Fibroblast of lung (primary cell): ENCODE measurements around the gene DNAL4. TPM values are rescaled to one million over a fixed set of nuclear protein-coding genes. Genes with fewer than 3 reads are reported as not detected.

Source experiments
- DNase-seq, 2 donors: peaks; one replicate each; pipeline versions ENCODE4 v3.0.0 to v3.0.0-alpha.2; 2010; ENCODE audit warnings: low read depth in 2 of 2
- H2AFZ ChIP-seq: 2 replicates; pipeline ENCODE4 v1.5.1; 2012; ENCODE audit warnings: low read length, control low read depth, inconsistent platforms
- H3K27ac ChIP-seq: 2 replicates; pipeline ENCODE4 v1.5.1; 2011; ENCODE audit warnings: low read length, control low read depth; ENCODE audit not compliant: insufficient read depth
- H3K27me3 ChIP-seq: 2 replicates; pipeline ENCODE4 v1.5.1; 2011; ENCODE audit warnings: mild to moderate bottlenecking, low read length; ENCODE audit not compliant: control insufficient read depth, insufficient read depth
- H3K36me3 ChIP-seq: 2 replicates; pipeline ENCODE4 v1.5.1; 2011; ENCODE audit warnings: low read length; ENCODE audit not compliant: control insufficient read depth, insufficient read depth
- H3K4me1 ChIP-seq: 2 replicates; pipeline ENCODE4 v1.5.1; 2011; ENCODE audit warnings: low read length; ENCODE audit not compliant: control insufficient read depth, insufficient read depth; ENCODE audit errors: extremely low read depth
- H3K4me2 ChIP-seq: 2 replicates; pipeline ENCODE4 v1.5.1; 2011; ENCODE audit warnings: low read length, control low read depth; ENCODE audit not compliant: insufficient read depth; ENCODE audit errors: extremely low read depth
- H3K4me3 ChIP-seq, 4 experiments: fragments of 200-600 bp in 1 of 4; sonication (generic) in 1 of 4; replicated peaks in 1 of 4; 2 replicates each; pipeline ENCODE4 v1.5.1; 2011 to 2016; ENCODE audit warnings: low read length in 4 of 4, low read depth in 3 of 4, mild to moderate bottlenecking in 3 of 4, control low read depth in 2 of 4, inconsistent platforms in 1 of 4, mixed read lengths in 1 of 4; ENCODE audit not compliant: insufficient read depth in 1 of 4; ENCODE audit errors: control extremely low read depth in 1 of 4
- H3K79me2 ChIP-seq: 2 replicates; pipeline ENCODE4 v1.5.1; 2012; ENCODE audit warnings: mild to moderate bottlenecking, low read length, inconsistent platforms; ENCODE audit not compliant: control insufficient read depth, insufficient read depth
- H3K9ac ChIP-seq: 2 replicates; pipeline ENCODE4 v1.5.1; 2011; ENCODE audit warnings: mild to moderate bottlenecking, low read length, control low read depth; ENCODE audit not compliant: insufficient read depth
- H3K9me3 ChIP-seq: 2 replicates; pipeline ENCODE4 v1.5.1; 2012; ENCODE audit warnings: low read depth, low read length; ENCODE audit not compliant: control insufficient read depth, insufficient read depth
- H4K20me1 ChIP-seq: 2 replicates; pipeline ENCODE4 v1.5.1; 2011; ENCODE audit warnings: low read length; ENCODE audit not compliant: control insufficient read depth, insufficient read depth; ENCODE audit errors: extremely low read depth
- EZH2 ChIP-seq: IDR thresholded peaks from 2 replicates; pipeline ENCODE4 v1.5.1; 2012; ENCODE audit warnings: low read length, control low read depth, mild to moderate bottlenecking; ENCODE audit errors: missing control alignments
- polyA minus RNA-seq: library from RNA; depleted of rRNA, polyadenylated mRNA; stranded (reverse); fragments of >200 nt; gene quantifications from 2 replicates; pipeline ENCODE4 v1.2.3, GENCODE V29; 2011; ENCODE audit warnings: low replicate concordance
- polyA plus RNA-seq, 2 donors: library from polyadenylated mRNA; depleted of rRNA in 1 of 2; stranded (reverse) in 1 of 2; unstranded in 1 of 2; fragments of >200 nt; gene quantifications; 2 replicates each; pipeline ENCODE4 v1.2.1, GENCODE V29; 2011 to 2012; ENCODE audit warnings: missing spikeins in 1 of 2
- total RNA-seq: library from RNA; depleted of rRNA; stranded (reverse); fragments of >200 nt; gene quantifications from 2 replicates; pipeline ENCODE4 v1.2.1, GENCODE V29; 2014
- TF ChIP-seq, protein P1 (sequence below), 2 donors: IDR thresholded peaks in 1 of 2; conservative IDR thresholded peaks in 1 of 2; 1 replicate in 1 of 2; 2 replicates in 1 of 2; pipeline ENCODE4 v1.5.1; 2011 to 2012; ENCODE audit warnings: low read length in 2 of 2, control low read depth in 1 of 2, inconsistent platforms in 1 of 2, low read depth in 1 of 2, mild to moderate bottlenecking in 1 of 2

The DNAL4 gene, protein sequence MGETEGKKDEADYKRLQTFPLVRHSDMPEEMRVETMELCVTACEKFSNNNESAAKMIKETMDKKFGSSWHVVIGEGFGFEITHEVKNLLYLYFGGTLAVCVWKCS
- 23.4 and 25.1 TPM in 2 replicates for total RNA-seq
- polyA plus RNA-seq = 9.0 and 13.3 TPM in 2 replicates
- polyA plus RNA-seq (2012) = 9.3 and 9.9 TPM in 2 replicates
- 17.9 and 18.1 TPM in 2 replicates for polyA minus RNA-seq

DNA sequence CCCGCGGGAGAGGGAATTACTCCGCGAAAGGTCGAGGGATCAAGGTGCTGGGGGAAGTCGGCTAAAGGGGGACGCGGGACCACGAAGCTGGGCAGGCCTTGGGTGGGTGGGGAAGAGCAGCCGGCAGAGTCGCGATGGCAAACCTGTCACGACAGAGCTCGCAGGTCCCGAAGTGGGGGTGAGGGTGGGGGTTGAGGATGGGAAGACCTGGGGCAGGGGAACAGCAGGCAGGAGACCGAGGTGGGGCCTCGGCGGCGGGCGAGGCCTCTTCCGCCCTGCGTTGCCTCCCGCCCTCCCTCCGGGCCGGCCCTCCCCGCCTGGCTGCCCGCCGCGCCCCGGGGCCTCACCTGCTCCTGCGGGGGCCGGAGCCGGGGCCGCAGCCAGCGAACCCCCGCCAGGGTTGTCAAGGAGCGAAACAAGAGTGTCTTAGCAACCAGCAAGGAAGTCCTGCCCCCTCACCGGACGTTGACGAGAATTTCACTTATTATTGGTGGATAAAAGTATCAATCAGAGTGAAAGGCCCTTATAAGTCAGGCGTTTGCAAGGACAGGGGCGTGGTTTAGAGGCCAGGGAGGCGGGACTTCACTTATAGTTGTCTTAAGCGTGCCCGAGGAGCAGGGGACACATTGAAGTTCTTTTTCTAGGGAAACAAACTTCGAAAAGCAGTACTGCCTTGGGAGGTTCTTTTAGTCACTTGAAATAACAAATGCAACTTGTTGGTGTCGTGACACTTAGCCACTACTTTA is at the start of gene DNAL4:
TSS of gene DNAL4 (minus strand) at position 423 of the 746 bp plus-strand sequence. CDS start 11,412 bp downstream, outside the sequence.
- DNase-seq = peak; percentile 98 to 99
- H3K4me1 ChIP-seq = peaks cover 9% of the 10 kb centered on the region
- H3K4me3 ChIP-seq = peak within 1 kb of the TSS; percentile 78 to 94 (median 84)
- TF ChIP-seq, protein P1, sequence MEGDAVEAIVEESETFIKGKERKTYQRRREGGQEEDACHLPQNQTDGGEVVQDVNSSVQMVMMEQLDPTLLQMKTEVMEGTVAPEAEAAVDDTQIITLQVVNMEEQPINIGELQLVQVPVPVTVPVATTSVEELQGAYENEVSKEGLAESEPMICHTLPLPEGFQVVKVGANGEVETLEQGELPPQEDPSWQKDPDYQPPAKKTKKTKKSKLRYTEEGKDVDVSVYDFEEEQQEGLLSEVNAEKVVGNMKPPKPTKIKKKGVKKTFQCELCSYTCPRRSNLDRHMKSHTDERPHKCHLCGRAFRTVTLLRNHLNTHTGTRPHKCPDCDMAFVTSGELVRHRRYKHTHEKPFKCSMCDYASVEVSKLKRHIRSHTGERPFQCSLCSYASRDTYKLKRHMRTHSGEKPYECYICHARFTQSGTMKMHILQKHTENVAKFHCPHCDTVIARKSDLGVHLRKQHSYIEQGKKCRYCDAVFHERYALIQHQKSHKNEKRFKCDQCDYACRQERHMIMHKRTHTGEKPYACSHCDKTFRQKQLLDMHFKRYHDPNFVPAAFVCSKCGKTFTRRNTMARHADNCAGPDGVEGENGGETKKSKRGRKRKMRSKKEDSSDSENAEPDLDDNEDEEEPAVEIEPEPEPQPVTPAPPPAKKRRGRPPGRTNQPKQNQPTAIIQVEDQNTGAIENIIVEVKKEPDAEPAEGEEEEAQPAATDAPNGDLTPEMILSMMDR (conservative IDR thresholded peaks at IDR 0.05 in 1 of 2, IDR thresholded peaks at IDR 0.05 in 1 of 2; ENCODE audit: low read depth in 1 of 2, low read length in 2 of 2) = no peak
- no peak for TF ChIP-seq EZH2
- peak within 1 kb of the TSS; percentile 87 for H3K27ac ChIP-seq
- H3K36me3 ChIP-seq = peaks cover 2% of the 10 kb centered on the region
- peaks cover 4% of the 10 kb centered on the region for H3K79me2 ChIP-seq
- H3K4me2 ChIP-seq = peak within 1 kb of the TSS; percentile 96
- H3K9me3 ChIP-seq = no peaks in the 10 kb centered on the region
- no peaks in the 10 kb centered on the region for H4K20me1 ChIP-seq
- H3K9ac ChIP-seq = peak within 1 kb of the TSS; percentile 86
- H2AFZ ChIP-seq = peak within 1 kb of the TSS; percentile 65
- peaks cover 5% of the 10 kb centered on the region for H3K27me3 ChIP-seq

DNA sequence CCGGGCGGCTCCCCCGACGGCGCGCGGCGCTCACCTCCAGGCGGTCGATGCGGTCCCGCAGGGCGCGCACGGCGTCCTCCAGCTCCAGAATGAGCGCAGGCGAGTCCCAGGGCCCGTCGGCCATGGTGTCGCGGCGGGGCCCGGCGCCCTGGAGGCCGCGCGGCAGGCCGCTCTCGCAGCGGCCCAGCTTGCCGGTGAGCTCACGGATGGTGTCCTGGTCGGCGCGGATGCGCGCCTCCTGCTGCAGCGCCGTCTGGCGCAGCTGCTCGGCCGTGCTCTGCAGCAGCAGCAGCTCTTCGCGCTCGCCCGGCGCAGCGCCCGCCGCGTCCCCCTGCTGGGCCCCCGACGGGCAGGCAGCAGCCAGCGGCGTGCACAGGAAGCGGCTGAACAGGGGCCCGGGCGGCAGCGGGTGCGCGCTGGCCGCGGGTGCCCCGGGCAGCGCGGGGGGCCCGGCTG is 49.3 kb upstream of the DNAL4 start:
- Histone ChIP-seq H3K9ac (no peak overlapping the region), H3K36me3 (no peaks in the 10 kb centered on the region), H4K20me1 (no peaks in the 10 kb centered on the region), H3K4me2 (no peak overlapping the region), H3K4me3 (peak overlapping the region in 1 of 4 experiments; percentile 28), H2AFZ (no peak overlapping the region), H3K27ac (no peak overlapping the region), H3K27me3 (peaks cover 29% of the 10 kb centered on the region), H3K4me1 (no peaks in the 10 kb centered on the region), H3K9me3 (no peaks in the 10 kb centered on the region), H3K79me2 (no peaks in the 10 kb centered on the region)
- DNase-seq = peak; percentile 83
- TF ChIP-seq EZH2 = no peak
- TF ChIP-seq, protein P1 (conservative IDR thresholded peaks at IDR 0.05 in 1 of 2, IDR thresholded peaks at IDR 0.05 in 1 of 2; ENCODE audit: low read depth in 1 of 2, low read length in 2 of 2) = peak; percentile 6 to 23

DNA sequence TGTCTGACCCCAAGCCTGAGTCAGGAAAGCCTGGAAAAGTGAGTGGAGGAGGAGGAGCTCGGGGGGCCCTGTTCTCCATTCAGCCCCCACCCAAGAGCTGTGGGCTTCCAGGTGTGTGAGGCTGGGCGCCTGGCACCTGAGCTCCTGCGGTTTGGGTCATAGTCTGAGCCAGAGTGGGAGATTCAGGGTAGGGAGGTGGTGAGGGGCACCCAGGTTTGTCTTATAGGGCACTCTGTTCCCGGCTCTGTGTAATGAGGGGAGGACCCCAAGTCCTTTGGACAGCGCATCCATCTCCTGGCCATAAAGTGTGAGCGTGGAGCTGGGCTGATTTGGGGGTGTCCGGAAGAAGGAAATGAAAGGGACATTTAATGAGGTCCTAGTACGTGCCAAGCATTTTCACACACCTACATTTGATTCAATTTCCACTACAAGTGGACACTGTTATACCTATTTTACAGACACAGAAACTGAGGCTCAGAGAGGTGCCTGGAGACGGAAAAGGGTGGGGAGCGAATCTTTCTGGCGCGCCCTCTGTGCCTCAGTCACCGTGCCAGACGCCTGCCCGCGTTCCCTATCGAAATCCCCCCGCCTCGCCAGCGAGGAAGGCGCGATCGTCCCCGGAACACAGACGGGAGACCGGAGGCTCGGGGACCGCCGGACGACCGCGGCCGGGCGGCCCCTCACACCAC is 48.7 kb upstream of the DNAL4 start:
- Histone ChIP-seq H4K20me1 (no peaks in the 10 kb centered on the region), H3K27me3 (peaks cover 29% of the 10 kb centered on the region), H3K4me2 (no peak overlapping the region), H3K27ac (no peak overlapping the region), H3K9ac (no peak overlapping the region), H2AFZ (no peak overlapping the region), H3K4me1 (no peaks in the 10 kb centered on the region), H3K9me3 (no peaks in the 10 kb centered on the region), H3K4me3 (peak overlapping the region in 2 of 4 experiments; percentile 16 to 28), H3K79me2 (no peaks in the 10 kb centered on the region), H3K36me3 (no peaks in the 10 kb centered on the region)
- peak; percentile 63 for TF ChIP-seq EZH2
- TF ChIP-seq, protein P1 (conservative IDR thresholded peaks at IDR 0.05 in 1 of 2, IDR thresholded peaks at IDR 0.05 in 1 of 2; ENCODE audit: low read depth in 1 of 2, low read length in 2 of 2) = no peak
- no peak for DNase-seq
